Endometrium (tissue), 2 donors: ENCODE data around the gene CNTNAP5.
"Not testable (repeated sequence)": the region's sequence is repeated elsewhere in the genome, so short reads cannot be mapped to it uniquely, and the experiment has no call there.

Source experiments
- FAIRE-seq: peaks from 2 replicates; lab custom pipeline; 2012; peaks lifted over from hg19 to GRCh38; lab: Jason Lieb, UNC
- donor health status: control.
- donor health status: control.

CNTNAP5 gene

GRCh38 chr2:124323321-124323720 is 298.2 kb downstream of the CNTNAP5 start:
- FAIRE-seq = no peak

- FAIRE-seq = no peak
These were observed 300.8 kb downstream of the CNTNAP5 start for GRCh38 chr2:124325667-124326440.

GRCh38 chr2:124327303-124327702 is 302.2 kb downstream of the CNTNAP5 start:
- FAIRE-seq = no peak

- no peak for FAIRE-seq
These were observed 303.3 kb downstream of the CNTNAP5 start for GRCh38 chr2:124328397-124328796.

- FAIRE-seq = no peak
These were observed 308.7 kb downstream of the CNTNAP5 start for GRCh38 chr2:124333784-124334183.

GRCh38 chr2:124335058-124335457 is 310.0 kb downstream of the CNTNAP5 start:
- no peak for FAIRE-seq

GRCh38 chr2:124339709-124340108 is 314.6 kb downstream of the CNTNAP5 start:
- FAIRE-seq = no peak

GRCh38 chr2:124343827-124344498 is 318.9 kb downstream of the CNTNAP5 start:
- FAIRE-seq = no peak

- FAIRE-seq = no peak
These were observed 322.1 kb downstream of the CNTNAP5 start for GRCh38 chr2:124347209-124347608.

- no peak for FAIRE-seq
These were observed 328.6 kb downstream of the CNTNAP5 start for GRCh38 chr2:124353656-124354055.

GRCh38 chr2:124354466-124354865 is 329.4 kb downstream of the CNTNAP5 start:
- FAIRE-seq = no peak

- not testable (repeated sequence) for FAIRE-seq
These were observed 336.9 kb downstream of the CNTNAP5 start for GRCh38 chr2:124361966-124362365.

GRCh38 chr2:124369181-124369580 is 344.1 kb downstream of the CNTNAP5 start:
- FAIRE-seq = no peak

- FAIRE-seq = no peak
These were observed 355.2 kb downstream of the CNTNAP5 start for GRCh38 chr2:124380221-124380749.

GRCh38 chr2:124382067-124382618 is 357.1 kb downstream of the CNTNAP5 start:
- no peak for FAIRE-seq

GRCh38 chr2:124395961-124396360 is 370.9 kb downstream of the CNTNAP5 start:
- FAIRE-seq = no peak

GRCh38 chr2:124402274-124402673 is 377.2 kb downstream of the CNTNAP5 start:
- no peak for FAIRE-seq

- not testable (repeated sequence) for FAIRE-seq
These were observed 382.9 kb downstream of the CNTNAP5 start for GRCh38 chr2:124407836-124408534.

GRCh38 chr2:124424074-124424473 is 399.0 kb downstream of the CNTNAP5 start:
- FAIRE-seq = no peak

GRCh38 chr2:124426122-124426521 is 401.0 kb downstream of the CNTNAP5 start:
- FAIRE-seq = no peak

GRCh38 chr2:124426625-124427024 is 401.5 kb downstream of the CNTNAP5 start:
- no peak for FAIRE-seq

- FAIRE-seq = no peak
These were observed 412.7 kb downstream of the CNTNAP5 start for GRCh38 chr2:124437811-124438210.
